ENCODE results near the gene TFIP11. TPM values are rescaled to one million over a fixed set of nuclear protein-coding genes. Genes with fewer than 3 reads are reported as not detected.

TFIP11 gene
- total RNA-seq, 2 donors from 2014 or later = 21.9 to 33.2 TPM

DNA sequence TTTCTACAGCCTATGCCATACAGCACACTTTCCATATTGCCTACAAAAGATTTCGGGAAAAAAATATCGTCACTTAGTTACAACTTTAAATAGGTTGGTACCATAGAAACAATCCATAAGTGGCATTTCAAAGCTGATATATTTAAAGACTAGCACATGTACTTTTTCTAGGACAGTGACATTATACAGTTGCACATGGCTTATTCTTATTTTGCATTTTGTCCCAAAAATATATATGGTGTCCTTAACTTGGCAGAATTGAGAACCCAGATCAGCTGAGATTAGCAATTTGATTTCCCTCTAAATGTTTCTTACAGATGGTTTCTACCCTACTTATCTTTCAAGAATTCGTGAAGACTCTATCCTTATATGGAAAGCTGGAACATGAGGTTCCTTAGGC is 3.7 kb upstream of the TFIP11 start:
- Histone ChIP-seq H3K9me3 (no peaks in the 10 kb centered on the region), H3K4me1 (replicated peaks) (peaks cover 9% of the 10 kb centered on the region), H3K36me3 (no peaks in the 10 kb centered on the region), H3K27ac (no peak overlapping the region), H3K27me3 (replicated peaks; ENCODE audit: insufficient read depth) (no peaks in the 10 kb centered on the region), H3K4me3 (no peak overlapping the region)
- WGBS = 85% methylated on average over 3 of the region's 3 CpGs
- intact Hi-C loops (cut with DNase I) = no loop called here
- TF ChIP-seq POLR2A (IDR thresholded peaks at IDR 0.05) = no peak
- TF ChIP-seq CTCF (IDR thresholded peaks at IDR 0.05) = no peak
- TF ChIP-seq POLR2AphosphoS5 (IDR thresholded peaks at IDR 0.05) = no peak
- no peak for DNase-seq (ENCODE audit: low spot score)

- Histone ChIP-seq H3K9me3 (no peaks in the 10 kb centered on the region), H3K4me3 (no peak overlapping the region), H3K4me1 (replicated peaks) (peaks cover 9% of the 10 kb centered on the region), H3K36me3 (peaks cover 0 to 4% of the 10 kb centered on the region in 2 donors), H3K27ac (no peak overlapping the region), H3K27me3 (replicated peaks; ENCODE audit: insufficient read depth) (no peaks in the 10 kb centered on the region)
- TF ChIP-seq POLR2A (IDR thresholded peaks at IDR 0.05) (no peak), CTCF (IDR thresholded peaks at IDR 0.05) (no peak), POLR2AphosphoS5 (IDR thresholded peaks at IDR 0.05) (no peak)
- WGBS = 94% methylated on average over 12 of the region's 12 CpGs
- DNase-seq (ENCODE audit: low spot score) = no peak
- intact Hi-C loops (cut with DNase I) = no loop called here
Measured at GRCh38 chr22:26514419-26515161, 2.3 kb upstream of the TFIP11 start.

DNA sequence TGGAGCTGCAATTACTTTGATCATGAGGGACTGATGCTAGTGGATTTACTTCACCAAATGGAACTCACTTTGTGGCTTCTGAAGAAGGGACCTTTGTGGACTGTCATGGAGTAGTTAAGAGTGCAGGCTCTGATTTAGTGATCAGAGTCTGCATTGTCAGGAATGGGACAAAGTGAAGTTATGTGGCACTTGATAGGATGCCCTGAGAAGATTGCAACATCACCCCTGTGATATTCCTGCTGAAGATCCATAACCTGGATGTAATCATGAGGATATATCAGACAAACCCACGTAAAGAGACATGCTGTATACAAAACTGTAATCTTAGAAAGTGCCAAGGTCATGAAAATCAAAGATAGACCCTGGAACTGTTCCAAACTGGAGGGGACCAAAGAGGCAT is 1.6 kb upstream of the TFIP11 start:
- DNase-seq (ENCODE audit: low spot score) = no peak
- intact Hi-C loops (cut with DNase I) = no loop called here
- WGBS = 65% methylated on average over 1 of the region's 1 CpG
- H3K36me3 ChIP-seq = peaks cover 4 to 6% of the 10 kb centered on the region in 2 donors
- H3K9me3 ChIP-seq = no peaks in the 10 kb centered on the region
- no peaks in the 10 kb centered on the region for H3K27me3 ChIP-seq (replicated peaks; ENCODE audit: insufficient read depth)
- TF ChIP-seq POLR2AphosphoS5 (IDR thresholded peaks at IDR 0.05) = no peak
- no peak for TF ChIP-seq POLR2A (IDR thresholded peaks at IDR 0.05)
- TF ChIP-seq CTCF (IDR thresholded peaks at IDR 0.05) = no peak
- peaks cover 9% of the 10 kb centered on the region for H3K4me1 ChIP-seq (replicated peaks)
- no peak overlapping the region for H3K4me3 ChIP-seq
- H3K27ac ChIP-seq = no peak overlapping the region

- TF ChIP-seq POLR2AphosphoS5 (IDR thresholded peaks at IDR 0.05) (no peak), POLR2A (IDR thresholded peaks at IDR 0.05) (no peak), CTCF (IDR thresholded peaks at IDR 0.05) (no peak)
- peaks cover 8% of the 10 kb centered on the region for H3K4me1 ChIP-seq (replicated peaks)
- no peak for DNase-seq (ENCODE audit: low spot score)
- peaks cover 24 to 26% of the 10 kb centered on the region in 2 donors for H3K36me3 ChIP-seq
- H3K9me3 ChIP-seq = no peaks in the 10 kb centered on the region
- no peaks in the 10 kb centered on the region for H3K27me3 ChIP-seq (replicated peaks; ENCODE audit: insufficient read depth)
- no peak overlapping the region for H3K4me3 ChIP-seq
- intact Hi-C loops (cut with DNase I) = no loop called here
- H3K27ac ChIP-seq = no peak overlapping the region
Measured at GRCh38 chr22:26508148-26508547, 4.1 kb downstream of the TFIP11 start.

GRCh38 chr22:26503758-26504157 is 8.5 kb downstream of the TFIP11 start:
- TF ChIP-seq POLR2AphosphoS5 (IDR thresholded peaks at IDR 0.05) = no peak
- TF ChIP-seq CTCF (IDR thresholded peaks at IDR 0.05) = no peak
- TF ChIP-seq POLR2A (IDR thresholded peaks at IDR 0.05) = no peak
- 38% methylated on average over 1 of the region's 1 CpG for WGBS
- Histone ChIP-seq H3K36me3 (peaks cover 29 to 42% of the 10 kb centered on the region in 2 donors), H3K4me3 (no peak overlapping the region), H3K27me3 (replicated peaks; ENCODE audit: insufficient read depth) (no peaks in the 10 kb centered on the region), H3K9me3 (no peaks in the 10 kb centered on the region), H3K27ac (no peak overlapping the region), H3K4me1 (replicated peaks) (no peaks in the 10 kb centered on the region)
- intact Hi-C loops (cut with DNase I) = no loop called here
- no peak for DNase-seq (ENCODE audit: low spot score)

Data from prostate gland (tissue), 2 donors.